CD1c-positive myeloid dendritic cell (primary cell): Measurements from ENCODE around the gene ZC3H11A.
"Not testable (repeated sequence)": the region's sequence is repeated elsewhere in the genome, so short reads cannot be mapped to it uniquely, and the experiment has no call there.

Experiments used
- DNase-seq: peaks from one replicate; pipeline ENCODE4 v3.0.0-alpha.2; 2016; ENCODE audit errors: extremely low spot score

The ZC3H11A gene

DNA sequence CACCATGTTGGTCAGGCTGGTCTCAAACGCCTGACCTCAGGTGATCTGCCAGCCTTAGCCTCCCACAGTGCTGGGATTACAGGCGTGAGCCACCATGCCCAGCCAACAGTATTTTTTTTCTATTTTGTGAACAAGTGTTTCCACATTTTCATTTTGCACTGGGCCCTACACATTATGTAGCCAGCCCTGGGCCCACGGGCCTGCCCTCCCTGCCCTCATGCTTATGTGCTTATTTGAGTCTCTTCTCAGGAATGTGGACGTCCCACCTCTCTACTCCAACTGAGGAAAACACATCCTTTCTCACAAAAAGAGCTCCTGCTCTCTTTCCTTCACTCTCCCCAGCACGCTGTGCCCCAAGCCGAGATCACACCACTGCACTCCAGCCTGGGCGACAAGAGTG is 13.5 kb upstream of the ZC3H11A start:
- DNase-seq, result no peak

DNA sequence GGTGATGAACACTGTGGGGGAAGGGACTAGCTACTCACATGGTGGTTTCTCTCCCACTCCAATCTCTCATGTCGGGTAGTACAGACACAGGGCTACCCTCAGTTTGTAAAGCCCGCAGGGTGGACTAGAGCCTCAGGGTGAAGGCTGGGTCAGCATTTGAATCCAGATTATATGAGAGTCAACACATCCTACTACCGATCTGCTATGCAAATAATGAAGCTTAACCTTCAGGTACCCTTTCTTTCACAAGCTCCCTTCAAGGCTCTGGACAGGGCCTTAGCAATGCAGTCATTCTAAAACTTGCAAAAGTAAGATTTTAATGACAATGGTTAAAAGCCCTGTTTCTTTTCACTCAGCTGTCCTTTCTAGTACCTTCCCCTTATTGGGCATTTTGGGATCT is 5.5 kb upstream of the ZC3H11A start:
- no peak for DNase-seq

DNA sequence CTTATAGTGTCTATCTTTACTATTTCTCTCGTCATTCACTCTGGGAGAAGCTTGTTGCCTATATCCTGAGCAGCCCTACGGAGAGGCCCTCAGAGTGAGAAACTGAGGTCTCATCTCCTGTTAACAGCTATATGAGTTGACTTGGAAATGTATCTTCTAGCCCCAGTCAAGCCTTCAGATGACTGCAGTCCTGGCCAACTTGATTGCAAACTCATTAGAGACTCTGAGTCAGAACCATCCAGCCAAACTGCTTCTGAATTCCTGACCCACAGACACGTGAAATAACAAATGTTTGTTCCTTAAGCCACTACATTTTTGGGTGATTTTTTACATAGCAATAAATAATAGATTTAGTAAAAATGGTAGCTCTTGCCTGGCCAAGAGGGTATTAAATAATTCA is 3.9 kb upstream of the ZC3H11A start:
- no peak for DNase-seq

DNA sequence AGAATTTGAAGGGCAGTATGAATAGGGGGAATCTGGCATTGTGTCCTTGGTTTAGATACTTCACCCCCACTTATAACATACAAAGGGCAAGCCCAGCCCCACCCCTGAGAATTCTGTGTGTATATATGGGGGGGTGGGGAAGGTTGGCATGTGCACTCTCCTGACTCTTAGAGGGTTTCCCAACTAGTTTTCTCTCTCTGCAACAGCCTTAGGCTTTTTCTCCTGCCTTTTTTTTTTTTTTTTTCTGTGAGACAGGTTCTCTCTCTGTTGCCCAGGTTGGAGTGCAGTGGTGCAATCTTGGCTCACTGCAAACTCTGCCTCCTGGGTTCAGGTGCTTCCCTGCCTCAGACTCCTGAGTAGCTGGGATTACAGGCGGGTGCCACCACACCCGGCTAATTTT is 2.9 kb upstream of the ZC3H11A start:
- no peak for DNase-seq

DNA sequence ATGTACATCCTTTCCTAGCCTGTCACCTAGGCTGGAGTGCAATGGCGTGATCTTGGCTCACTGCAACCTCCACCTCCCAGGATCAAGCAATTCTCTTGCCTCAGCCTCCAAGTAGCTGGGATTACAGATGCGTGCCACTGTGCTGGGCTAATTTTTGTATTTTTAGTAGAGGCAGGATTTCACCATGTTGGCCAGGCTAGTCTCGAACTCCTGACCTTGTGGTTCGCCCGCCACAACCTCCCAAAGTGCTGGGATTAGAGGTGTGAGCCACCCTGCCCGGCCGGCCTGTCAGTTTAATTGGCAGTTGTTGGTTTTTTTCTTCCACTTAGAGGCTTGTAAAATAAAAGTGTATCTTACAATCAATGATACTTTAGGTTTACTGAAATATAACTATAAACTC is 1.9 kb upstream of the ZC3H11A start:
- not testable (repeated sequence) for DNase-seq

DNA sequence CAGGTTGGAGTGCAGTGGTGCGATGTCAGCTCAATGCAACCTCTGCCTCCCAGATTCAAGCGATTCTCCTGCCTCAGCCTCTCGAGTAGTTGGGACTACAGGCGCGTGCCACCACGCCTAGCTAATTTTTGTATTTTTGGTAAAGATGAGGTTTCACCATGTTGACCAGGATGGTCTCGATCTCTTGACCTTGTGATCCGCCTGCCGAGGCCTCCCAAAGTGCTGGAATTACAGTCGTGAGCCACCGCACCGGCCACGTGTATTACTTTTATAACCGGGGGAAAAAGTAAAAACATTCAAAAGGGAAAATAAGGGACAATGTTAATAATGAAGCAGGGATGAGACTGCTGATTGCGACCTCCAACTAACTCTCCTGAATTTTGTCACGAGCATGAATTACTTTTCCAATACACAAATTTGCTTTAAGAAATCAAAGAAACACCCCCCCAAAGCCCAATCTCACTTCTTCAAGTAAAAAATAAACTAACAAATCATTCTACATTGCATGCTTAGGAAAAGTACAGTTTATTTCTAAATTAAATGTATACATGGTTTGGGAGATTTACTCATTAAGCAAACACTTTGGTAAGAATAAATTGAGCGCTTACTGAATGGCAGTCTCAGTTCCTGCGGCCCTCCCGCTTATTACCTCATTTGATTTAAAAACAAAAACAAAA is 521 bp upstream of the ZC3H11A start:
- no peak for DNase-seq

DNA sequence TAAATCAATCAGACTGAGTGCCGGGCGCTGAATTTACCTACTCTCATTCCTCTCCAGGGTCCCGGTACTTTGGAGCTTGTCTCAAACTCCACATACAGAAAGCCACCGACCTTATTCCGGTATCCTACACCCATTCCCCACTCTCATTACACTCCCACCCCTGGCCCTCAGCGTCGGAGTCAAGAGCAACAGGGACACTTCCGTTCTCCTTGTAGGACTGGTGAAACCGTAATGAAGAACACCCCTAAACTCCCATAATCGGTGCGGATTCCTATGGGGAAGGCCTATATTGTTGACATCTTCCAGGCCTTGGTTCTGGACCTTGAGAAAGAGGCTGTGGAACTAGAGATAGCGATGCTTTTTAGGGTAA is 798 bp downstream of the ZC3H11A start:
- DNase-seq, result peak; percentile 67

DNA sequence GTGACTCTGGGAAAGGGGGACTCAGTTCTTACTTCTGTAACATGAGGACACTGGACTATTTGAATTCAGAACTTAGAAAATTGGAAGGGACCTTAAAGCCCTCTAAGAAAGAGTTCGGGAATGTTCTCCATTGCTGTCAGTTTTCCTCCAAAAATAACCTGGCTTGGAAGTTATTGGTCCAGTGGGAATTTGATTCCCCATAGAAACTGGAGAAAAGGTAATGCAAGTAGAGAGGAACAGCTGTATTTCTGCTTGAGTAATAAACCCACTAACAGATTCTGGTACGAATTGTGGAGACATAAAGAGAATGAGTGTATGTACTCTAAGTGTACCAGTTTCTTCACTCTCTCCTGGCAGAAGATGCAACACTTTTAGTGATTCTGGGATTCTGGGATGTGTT is 1.8 kb downstream of the ZC3H11A start:
- no peak for DNase-seq

DNA sequence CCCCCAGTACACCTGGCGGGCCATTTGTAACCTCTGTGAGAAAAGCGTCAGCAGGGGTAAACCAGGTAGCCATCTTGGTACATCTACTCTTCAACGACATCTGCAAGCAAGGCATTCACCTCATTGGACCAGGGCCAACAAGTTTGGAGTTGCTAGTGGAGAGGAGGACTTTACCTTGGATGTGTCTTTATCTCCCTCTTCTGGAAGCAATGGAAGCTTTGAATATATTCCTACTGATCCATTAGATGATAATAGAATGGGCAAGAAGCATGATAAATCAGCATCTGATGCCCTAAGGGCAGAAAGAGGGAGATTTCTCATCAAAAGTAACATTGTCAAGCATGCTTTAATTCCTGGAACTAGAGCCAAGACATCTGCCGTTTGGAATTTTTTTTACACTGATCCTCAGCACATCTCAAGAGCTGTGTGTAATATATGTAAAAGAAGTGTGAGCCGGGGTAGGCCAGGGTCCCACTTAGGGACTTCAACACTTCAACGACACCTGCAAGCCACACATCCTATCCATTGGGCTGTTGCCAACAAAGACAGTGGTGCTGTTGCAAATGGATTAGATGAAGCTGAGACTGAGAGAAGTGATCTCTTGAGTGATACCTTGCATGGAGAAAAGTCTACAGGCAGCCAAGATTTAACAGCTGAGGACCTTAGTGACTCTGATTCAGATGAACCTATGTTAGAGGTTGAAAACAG is 2.7 kb downstream of the ZC3H11A start:
- no peak for DNase-seq

DNA sequence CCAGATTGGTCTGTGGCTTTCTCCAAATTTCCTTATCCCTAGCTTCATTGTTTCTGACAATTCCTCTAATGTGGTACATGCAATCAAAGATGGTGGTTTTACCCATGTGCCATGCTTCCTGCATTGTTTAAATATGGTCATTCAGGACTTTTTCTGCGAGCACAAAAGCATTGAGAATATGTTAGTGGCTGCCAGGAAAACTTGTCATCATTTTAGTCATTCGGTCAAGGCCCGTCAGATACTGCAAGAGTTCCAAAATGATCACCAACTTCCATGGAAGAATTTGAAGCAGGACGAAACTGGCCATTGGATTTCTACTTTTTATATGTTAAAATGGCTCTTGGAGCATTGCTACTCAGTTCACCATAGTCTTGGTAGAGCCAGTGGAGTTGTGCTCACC is 3.7 kb downstream of the ZC3H11A start:
- no peak for DNase-seq

DNA sequence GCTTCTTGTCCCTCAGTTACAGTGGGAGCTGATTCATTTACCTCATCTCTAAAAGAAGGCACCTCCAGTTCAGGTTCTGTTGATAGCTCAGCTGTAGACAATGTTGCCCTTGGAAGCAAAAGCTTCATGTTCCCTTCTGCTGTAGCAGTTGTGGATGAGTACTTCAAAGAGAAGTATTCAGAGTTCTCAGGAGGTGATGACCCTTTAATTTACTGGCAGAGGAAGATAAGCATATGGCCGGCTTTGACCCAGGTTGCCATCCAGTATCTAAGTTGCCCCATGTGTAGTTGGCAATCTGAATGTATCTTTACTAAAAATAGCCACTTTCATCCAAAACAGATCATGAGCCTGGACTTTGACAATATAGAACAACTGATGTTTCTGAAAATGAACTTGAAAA is 4.5 kb downstream of the ZC3H11A start:
- DNase-seq, result no peak

DNA sequence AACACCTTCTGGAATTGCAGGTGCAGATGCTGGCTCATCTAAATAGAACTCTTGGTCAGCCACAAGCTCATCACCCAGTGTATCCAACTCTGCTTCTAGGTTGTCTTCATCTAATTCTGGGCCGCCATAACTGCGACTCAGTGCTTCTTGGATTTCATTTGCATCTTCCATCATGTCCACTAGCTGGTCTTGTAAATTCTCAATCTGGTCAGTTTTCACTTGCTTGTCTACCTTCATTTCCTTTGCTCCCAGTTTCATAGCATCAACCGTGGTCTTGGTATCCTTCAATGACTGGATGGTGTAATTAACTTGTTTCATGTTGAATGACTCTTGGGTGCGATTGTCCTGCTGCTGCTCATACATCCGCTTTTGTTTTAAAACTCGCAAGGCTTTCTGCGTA is 10.3 kb downstream of the ZC3H11A start:
- no peak for DNase-seq

DNA sequence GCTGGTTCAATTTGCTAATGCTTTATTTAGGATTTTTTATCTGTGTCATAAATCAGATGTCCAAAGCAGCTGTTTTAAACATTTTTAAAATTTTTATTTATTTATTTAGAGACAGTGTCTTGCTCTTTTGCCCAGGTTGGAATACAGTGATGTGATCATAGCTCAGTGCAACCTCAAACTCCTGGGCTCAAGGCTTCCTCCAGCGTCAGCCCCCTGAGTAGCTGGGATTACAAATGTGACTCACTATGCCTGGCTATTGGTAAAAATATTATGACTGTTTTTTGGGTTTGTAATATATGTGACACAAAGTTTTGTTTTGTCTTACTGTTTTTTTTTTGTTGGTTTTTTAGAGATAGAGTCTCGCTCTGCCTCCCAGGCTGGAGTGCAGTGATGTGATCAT is 11.8 kb downstream of the ZC3H11A start:
- DNase-seq, result no peak

DNA sequence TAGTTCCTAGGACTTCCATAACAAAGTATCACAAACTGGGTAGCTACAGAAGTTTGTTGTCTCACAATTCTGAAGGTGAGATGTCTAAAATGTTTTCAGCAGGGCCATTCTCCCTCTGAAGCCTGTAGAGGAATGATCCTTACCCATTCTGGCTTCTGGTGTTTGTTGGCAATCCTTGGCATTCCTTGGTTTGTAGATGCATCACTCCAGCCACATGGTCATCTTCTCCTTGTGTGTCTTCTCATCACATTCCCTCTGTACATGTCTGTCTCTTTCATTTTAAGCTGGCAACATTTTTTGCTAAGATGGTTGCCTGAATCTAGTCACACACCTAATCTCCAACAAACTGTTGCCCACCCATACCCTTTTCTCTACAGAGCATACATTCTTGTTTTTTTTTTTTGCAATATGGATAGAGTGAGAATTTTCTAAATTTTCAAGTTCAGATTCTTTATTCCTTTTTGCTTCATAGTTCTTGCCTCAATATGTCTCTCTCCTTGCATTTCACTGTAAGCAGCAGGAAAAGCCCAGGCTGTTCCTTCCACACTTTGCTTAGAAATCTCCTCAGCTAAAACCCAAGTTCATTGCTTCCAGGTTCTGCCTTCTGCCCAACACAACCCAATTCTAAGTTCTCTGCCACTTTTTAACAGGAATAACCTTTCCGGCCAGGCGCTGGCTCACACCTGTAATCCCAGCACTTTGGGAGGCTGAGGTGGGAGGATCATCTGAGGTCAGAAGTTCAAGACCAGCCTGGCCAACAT is 18.3 kb downstream of the ZC3H11A start:
- no peak for DNase-seq

DNA sequence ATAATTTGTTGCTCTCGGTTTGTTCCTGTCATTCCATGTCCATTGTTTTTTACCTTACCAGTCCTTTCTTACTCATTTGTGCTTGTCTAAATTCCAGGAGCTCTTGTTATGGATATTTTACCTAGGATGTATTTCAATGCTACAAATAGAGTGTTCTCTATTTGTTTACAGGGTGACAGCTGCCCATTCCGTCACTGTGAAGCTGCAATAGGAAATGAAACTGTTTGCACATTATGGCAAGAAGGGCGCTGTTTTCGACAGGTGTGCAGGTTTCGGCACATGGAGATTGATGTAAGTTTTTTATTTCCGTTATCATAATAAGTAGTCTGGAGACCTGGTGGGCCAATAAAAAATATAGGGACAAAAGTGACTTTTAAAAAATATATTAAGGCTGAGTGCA is 23.0 kb downstream of the ZC3H11A start:
- no peak for DNase-seq

DNA sequence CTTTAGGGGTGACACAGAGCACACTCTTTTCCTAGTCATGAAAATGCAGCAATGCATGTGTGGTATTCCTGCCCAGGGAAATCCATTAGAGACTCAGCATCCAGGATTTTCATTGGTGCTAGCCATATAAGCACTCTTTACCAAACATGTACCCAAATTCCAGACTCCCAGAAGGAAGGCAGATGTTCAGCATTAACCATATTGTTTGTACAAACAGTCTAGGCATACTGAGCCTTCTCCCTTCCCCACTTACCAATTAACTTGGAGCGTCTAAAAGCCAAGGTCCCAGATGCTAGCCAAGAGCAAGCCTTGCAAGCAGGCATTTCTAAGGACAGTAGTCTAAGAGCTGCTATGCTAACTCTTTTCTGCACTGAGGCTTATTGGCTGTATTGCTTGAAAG is 27.9 kb downstream of the ZC3H11A start:
- no peak for DNase-seq

DNA sequence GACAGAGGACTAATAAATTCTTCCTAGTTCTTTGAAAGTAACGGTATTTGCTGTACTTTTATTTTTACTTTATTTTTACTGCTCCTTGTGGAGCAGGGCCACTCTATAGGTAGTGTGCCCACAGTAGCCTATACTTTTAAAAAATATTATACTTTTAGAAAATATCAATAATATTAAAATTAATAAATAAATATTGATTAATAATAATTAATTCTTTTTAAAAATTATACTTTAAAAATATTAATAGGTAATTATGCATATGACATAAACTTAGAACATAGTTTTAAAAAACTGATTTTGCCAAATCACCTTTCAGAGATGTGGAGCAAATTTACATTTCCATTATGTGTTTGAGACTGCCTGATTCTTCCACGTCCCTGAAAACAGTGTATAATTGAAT is 30.8 kb downstream of the ZC3H11A start:
- DNase-seq, result no peak

DNA sequence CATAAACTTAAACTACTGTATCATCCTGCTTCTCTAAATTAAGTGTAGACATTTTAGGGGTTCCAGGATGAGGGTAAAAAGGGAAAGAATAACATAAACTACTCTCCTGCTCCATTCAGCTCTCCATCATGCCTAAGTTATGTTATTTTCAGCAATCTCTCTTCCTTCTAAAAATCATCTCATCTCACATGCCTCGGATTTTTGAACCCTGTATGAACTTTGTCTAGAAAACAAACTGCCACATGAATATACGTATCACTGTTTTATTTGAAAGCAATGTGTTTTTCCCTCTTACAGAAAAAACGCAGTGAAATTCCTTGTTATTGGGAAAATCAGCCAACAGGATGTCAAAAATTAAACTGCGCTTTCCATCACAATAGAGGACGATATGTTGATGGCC is 32.6 kb downstream of the ZC3H11A start:
- DNase-seq, result no peak

DNA sequence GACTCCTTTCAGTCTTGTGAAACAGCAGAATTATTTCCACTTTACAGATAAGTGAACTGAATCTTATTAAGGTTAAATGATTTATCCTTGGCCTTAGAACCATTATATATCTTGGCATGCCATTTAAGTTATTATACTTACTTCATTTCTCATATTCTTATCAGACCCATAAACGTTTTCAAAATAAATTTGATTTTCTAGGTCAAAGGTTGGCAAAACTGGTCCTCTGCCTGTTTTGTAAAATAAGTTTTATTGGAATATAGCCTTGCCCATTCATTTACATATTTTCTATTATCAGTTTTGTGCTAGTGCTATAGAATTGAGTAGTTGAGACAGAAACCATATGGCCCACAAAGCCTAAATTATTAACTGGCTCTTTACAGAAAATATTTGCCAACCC is 33.1 kb downstream of the ZC3H11A start:
- no peak for DNase-seq

DNA sequence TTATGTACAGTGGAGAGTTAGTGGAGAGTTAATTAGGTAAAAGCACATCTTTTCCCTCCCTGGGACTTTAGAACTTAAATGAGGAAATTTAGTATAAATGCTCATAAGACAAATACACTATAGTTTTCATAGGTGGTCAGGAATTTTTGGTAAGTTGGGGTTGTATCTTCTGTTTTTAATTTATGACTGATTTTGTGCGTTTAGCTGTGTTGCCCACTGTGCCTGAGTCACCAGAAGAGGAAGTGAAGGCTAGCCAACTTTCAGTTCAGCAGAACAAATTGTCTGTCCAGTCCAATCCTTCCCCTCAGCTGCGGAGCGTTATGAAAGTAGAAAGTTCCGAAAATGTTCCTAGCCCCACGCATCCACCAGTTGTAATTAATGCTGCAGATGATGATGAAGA is 33.8 kb downstream of the ZC3H11A start:
- peak; percentile 58 for DNase-seq

DNA sequence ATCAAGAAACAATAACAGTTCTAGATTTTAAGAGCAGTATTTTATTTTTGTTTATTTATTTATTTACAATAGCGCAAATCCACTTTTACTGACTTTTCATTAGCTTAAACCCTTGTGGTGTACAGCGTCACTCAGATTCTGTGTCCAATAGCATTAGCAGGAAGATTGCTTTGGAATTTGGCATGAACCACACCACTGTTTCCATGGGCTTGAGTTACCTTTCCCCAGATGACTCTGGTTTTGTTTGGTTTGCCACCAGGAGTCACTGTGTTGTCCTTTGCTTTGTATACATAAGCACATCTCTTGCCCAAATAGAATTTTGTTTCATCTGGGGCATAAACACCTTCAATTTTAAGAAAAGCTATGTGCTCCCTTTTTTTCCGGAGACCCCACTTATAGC is 40.1 kb downstream of the ZC3H11A start:
- no peak for DNase-seq

DNA sequence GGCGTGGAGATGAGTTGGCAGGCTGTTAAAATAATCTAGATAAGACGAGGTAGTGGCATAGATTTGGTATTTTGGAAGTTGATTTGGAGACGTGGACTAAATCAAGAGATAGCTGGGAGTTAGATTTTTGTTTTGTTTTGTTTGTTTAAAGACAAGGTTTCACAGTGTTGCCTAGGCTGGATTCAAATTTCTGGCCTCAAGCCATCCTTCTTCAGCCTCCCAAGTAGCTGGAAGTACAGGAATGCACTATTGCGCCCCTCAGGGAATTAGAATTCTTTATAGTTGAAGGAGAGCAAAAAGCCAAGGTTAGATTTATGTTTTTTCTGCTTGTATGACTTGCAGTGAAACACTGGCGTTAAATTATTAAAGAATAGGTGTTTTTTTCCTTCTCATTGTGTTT is 43.7 kb downstream of the ZC3H11A start:
- DNase-seq, result no peak

DNA sequence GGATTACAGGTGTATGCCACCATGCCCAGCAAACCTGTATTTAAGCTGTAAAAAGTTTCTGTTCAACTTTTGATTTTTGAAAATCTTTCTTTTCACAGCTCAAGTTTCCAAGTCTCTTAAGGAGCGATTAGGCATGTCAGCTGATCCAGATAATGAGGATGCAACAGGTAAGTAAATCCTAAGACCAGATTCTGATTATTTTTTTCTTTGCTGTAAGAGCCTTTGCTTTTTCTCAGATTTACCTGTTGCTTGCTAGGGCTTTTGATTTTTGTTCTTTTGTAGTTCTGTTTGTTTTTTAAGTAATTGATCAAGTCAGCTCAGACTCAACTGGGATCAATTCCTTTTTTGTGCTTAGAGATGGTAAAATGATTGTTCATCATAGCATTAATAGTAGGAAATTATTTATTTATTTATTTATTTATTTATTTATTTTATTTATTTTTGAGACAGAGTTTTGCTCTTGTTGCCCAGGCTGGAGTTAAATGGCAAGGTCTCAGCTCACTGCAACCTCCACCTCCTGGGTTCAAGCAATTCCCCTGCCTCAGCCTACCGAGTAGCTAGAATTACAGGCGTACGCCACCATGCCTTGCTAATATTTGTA is 44.9 kb downstream of the ZC3H11A start:
- DNase-seq, result no peak
